Body of pancreas (tissue), 4 donors: ENCODE results near the gene AFF3.

ENCODE experiments used
- CTCF ChIP-seq, 7 experiments: fragments of 450-650 bp in 4 of 7; fragments of 200-600 bp in 3 of 7; sonication (generic) in 3 of 7; IDR thresholded peaks; one replicate each; pipeline ENCODE4 v1.5.1; 2016 to 2019; ENCODE audit warnings: antibody characterized with exemption in 7 of 7
- POLR2A ChIP-seq, 3 donors: fragments of 450-650 bp; IDR thresholded peaks; one replicate each; pipeline ENCODE4 v1.6.1; 2016; ENCODE audit warnings: antibody characterized with exemption in 3 of 3, mild to moderate bottlenecking in 2 of 3

GRCh38 chr2:99794414-99794813 is 348.0 kb downstream of the AFF3 start:
- TF ChIP-seq CTCF (IDR thresholded peaks at IDR 0.05) (no peak), POLR2A (IDR thresholded peaks at IDR 0.05) (no peak)
